ENCODE data around the gene TMEM272. TPM values are rescaled to one million over a fixed set of nuclear protein-coding genes. Genes with fewer than 3 reads are reported as not detected.

Gene TMEM272
- total RNA-seq, 1 experiment from 2014 or later: not detected

GRCh38 chr13:51806566-51806965, 38.4 kb downstream of the TMEM272 start:
- Mint-ChIP-seq H3K27ac (ENCODE audit: low read depth, unreplicated experiment) (peak overlapping the region; percentile 22), H3K4me3 (ENCODE audit: unreplicated experiment) (no peak overlapping the region), H3K27me3 (ENCODE audit: insufficient read depth, unreplicated experiment) (no peaks in the 10 kb centered on the region), H3K4me1 (ENCODE audit: insufficient read depth, unreplicated experiment) (peaks cover 13% of the 10 kb centered on the region), H3K9me3 (ENCODE audit: unreplicated experiment) (no peaks in the 10 kb centered on the region), H3K36me3 (ENCODE audit: insufficient read depth, unreplicated experiment) (no peaks in the 10 kb centered on the region)
- DNase-seq (ENCODE audit: unreplicated experiment): no peak
- ChIA-PET CTCF (interaction anchor here (0.8 to 1.2 kb wide), 3 partner anchors 9 to 202 kb away, joined by 3 to 9 read pairs (median 3); no protein-coding TSS in a partner anchor), POLR2A (no interaction called here)
- no peak for TF ChIP-seq CTCF (IDR thresholded peaks at IDR 0.05; ENCODE audit: unreplicated experiment)
- BruUV-seq (replicated peaks): no TSS peak
- intact Hi-C loops (cut with micrococcal nuclease): no loop called here

GRCh38 chr13:51805925-51806324, 39.1 kb downstream of the TMEM272 start:
- Mint-ChIP-seq H3K36me3 (ENCODE audit: insufficient read depth, unreplicated experiment) (no peaks in the 10 kb centered on the region), H3K4me1 (ENCODE audit: insufficient read depth, unreplicated experiment) (peaks cover 16% of the 10 kb centered on the region), H3K27ac (ENCODE audit: low read depth, unreplicated experiment) (no peak overlapping the region), H3K9me3 (ENCODE audit: unreplicated experiment) (no peaks in the 10 kb centered on the region), H3K27me3 (ENCODE audit: insufficient read depth, unreplicated experiment) (no peaks in the 10 kb centered on the region), H3K4me3 (ENCODE audit: unreplicated experiment) (no peak overlapping the region)
- no peak for DNase-seq (ENCODE audit: unreplicated experiment)
- POLR2A ChIA-PET: no interaction called here
- CTCF ChIA-PET: interaction anchor here (0.7 to 1.7 kb wide), 5 partner anchors 8 to 203 kb away, joined by 3 to 8 read pairs (median 4); no protein-coding TSS in a partner anchor
- no TSS peak for BruUV-seq (replicated peaks)
- no peak for TF ChIP-seq CTCF (IDR thresholded peaks at IDR 0.05; ENCODE audit: unreplicated experiment)
- intact Hi-C loops (cut with micrococcal nuclease): no loop called here

GRCh38 chr13:51805313-51805712, 39.7 kb downstream of the TMEM272 start:
- Mint-ChIP-seq H3K9me3 (ENCODE audit: unreplicated experiment) (no peaks in the 10 kb centered on the region), H3K36me3 (ENCODE audit: insufficient read depth, unreplicated experiment) (no peaks in the 10 kb centered on the region), H3K4me3 (ENCODE audit: unreplicated experiment) (peak overlapping the region; percentile 74), H3K27me3 (ENCODE audit: insufficient read depth, unreplicated experiment) (no peaks in the 10 kb centered on the region), H3K27ac (ENCODE audit: low read depth, unreplicated experiment) (no peak overlapping the region), H3K4me1 (ENCODE audit: insufficient read depth, unreplicated experiment) (peaks cover 16% of the 10 kb centered on the region)
- CTCF ChIA-PET: interaction anchor here (0.7 to 1.7 kb wide), 4 partner anchors 9 to 27 kb away, joined by 3 to 8 read pairs (median 4); no protein-coding TSS in a partner anchor
- POLR2A ChIA-PET: interaction anchor here (0.7 kb wide), 1 partner anchor 410 kb away, joined by 3 read pairs; no protein-coding TSS in a partner anchor
- DNase-seq (ENCODE audit: unreplicated experiment): no peak
- TF ChIP-seq CTCF (IDR thresholded peaks at IDR 0.05; ENCODE audit: unreplicated experiment): no peak
- BruUV-seq (replicated peaks): no TSS peak
- intact Hi-C loops (cut with micrococcal nuclease): no loop called here

- peaks cover 16% of the 10 kb centered on the region for H3K4me1 Mint-ChIP-seq (ENCODE audit: insufficient read depth, unreplicated experiment)
- no peaks in the 10 kb centered on the region for H3K36me3 Mint-ChIP-seq (ENCODE audit: insufficient read depth, unreplicated experiment)
- intact Hi-C loops (cut with micrococcal nuclease): no loop called here
- BruUV-seq (replicated peaks): TSS peak; percentile 67
- POLR2A ChIA-PET: interaction anchor here (0.7 kb wide), 1 partner anchor 410 kb away, joined by 3 read pairs; no protein-coding TSS in a partner anchor
- no peaks in the 10 kb centered on the region for H3K9me3 Mint-ChIP-seq (ENCODE audit: unreplicated experiment)
- no peak for DNase-seq (ENCODE audit: unreplicated experiment)
- H3K4me3 Mint-ChIP-seq (ENCODE audit: unreplicated experiment): peak overlapping the region; percentile 74
- H3K27me3 Mint-ChIP-seq (ENCODE audit: insufficient read depth, unreplicated experiment): no peaks in the 10 kb centered on the region
- no peak for TF ChIP-seq CTCF (IDR thresholded peaks at IDR 0.05; ENCODE audit: unreplicated experiment)
- peak overlapping the region; percentile 87 for H3K27ac Mint-ChIP-seq (ENCODE audit: low read depth, unreplicated experiment)
- CTCF ChIA-PET: interaction anchor here (1.5 to 1.7 kb wide), 2 partner anchors 10 to 11 kb away, joined by 4 to 8 read pairs; no protein-coding TSS in a partner anchor
Observed at GRCh38 chr13:51804295-51805172, 40.4 kb downstream of the TMEM272 start.
